ENCODE results near the gene RAPGEF4.
"Not testable (repeated sequence)": the region's sequence is repeated elsewhere in the genome, so short reads cannot be mapped to it uniquely, and the experiment has no call there.

RAPGEF4 gene

DNA sequence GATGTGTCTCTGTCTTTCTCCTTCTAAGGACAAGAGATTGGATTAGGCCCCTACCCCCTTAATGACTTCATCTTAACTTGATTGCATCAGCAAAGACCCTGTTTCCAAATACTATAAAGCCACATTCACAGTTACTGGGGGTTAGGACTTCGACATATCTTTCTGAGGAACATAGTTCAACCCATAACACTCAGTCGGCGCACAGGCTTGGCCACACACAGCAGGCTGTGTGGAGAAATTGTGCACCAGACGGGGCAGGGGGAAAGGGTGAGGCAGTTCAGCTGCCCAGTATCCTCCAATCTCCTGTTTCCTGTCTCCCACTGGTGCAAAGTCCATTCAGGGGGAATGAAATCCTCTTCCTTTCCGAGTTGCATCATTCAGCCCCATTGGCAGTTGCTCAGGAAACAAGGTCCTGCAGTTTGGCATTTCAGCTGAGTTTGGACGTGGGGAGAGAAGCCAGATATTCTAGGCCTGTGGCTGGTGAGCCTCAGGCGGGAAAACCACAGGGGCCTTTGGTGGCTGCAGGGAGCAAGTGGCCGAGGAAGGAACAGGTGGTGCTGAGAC, 9.4 kb upstream of the RAPGEF4 start:
- DNase-seq (ENCODE audit: low read depth in 2 of 2) = no peak

GRCh38 chr2:172730411-172730810, 5.2 kb upstream of the RAPGEF4 start:
- DNase-seq (ENCODE audit: low read depth in 2 of 2) = no peak

- DNase-seq (ENCODE audit: low read depth in 2 of 2) = no peak
Observed at GRCh38 chr2:172734711-172735581, 699 bp upstream of the RAPGEF4 start.

DNA sequence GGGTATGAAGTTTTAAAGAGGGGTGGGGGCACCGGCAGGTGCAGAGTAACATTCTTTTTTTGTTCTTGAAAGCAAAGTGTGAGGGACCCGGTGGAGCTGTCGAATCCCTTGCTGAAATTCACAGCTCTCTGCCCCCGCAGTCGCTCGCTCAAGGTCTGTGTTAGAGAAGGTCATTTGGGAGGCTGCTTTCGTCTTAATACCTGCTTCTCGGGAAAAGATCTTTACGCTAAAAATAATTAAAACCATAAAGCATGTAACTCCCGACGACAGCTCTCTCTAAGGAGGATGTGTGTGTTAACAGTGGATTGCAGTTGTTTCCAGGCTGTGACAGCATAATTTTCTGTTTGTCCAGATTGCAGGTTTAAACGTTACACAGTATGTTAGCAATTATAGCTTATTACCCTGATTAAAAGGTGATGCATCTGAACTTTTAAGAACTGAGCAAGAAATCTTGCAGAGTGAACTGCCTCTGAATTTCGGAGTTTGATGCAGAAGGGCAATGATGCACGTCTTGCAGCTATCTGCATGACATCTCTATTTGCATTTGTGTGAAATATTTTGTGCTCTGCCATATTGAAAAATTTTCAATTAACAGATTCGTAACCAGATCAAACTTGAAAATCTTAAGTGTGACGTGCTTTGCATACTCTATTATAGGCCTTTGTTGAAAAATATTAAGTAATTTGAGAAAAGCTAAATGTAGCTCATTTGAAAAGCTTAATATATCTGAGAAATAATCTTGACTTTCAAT, 954 bp downstream of the RAPGEF4 start:
- DNase-seq (ENCODE audit: low read depth in 2 of 2) = no peak

DNA sequence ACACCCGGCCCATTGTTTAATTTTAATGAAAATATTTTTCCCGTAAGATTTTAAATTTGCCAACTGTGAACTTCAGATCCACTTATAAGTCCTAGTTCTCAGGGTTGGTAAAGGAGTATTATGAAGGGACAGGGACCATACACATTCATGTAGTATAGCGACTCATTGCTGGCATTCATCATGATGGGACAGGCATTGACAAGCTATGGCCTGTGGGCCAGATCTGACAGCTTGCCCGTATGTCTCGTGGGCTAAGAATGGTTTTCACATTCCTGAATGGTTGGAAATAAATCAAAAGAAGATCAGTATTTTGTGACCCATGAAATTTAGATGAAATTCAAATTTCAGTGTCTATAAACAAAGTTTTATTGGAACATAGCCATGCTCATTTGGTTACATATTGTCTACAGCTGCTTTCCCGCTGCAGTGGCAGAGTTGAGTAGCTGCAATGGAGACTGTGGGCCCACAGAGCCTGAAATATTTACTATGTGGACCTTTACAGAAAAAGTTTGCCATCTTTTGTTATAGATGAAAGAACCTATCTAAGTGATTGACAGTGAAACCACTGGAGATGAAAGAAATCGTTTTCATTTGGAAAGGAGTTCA, 4.1 kb downstream of the RAPGEF4 start:
- no peak for DNase-seq (ENCODE audit: low read depth in 2 of 2)

- no peak for DNase-seq (ENCODE audit: low read depth in 2 of 2)
Observed at GRCh38 chr2:172740856-172741255, 5.2 kb downstream of the RAPGEF4 start.

- no peak for DNase-seq (ENCODE audit: low read depth in 2 of 2)
Observed at GRCh38 chr2:172742931-172743540, 7.4 kb downstream of the RAPGEF4 start.

GRCh38 chr2:172743898-172744297, 8.3 kb downstream of the RAPGEF4 start:
- no peak for DNase-seq (ENCODE audit: low read depth in 2 of 2)

GRCh38 chr2:172745636-172746035, 10.0 kb downstream of the RAPGEF4 start:
- DNase-seq (ENCODE audit: low read depth in 2 of 2) = no peak

DNA sequence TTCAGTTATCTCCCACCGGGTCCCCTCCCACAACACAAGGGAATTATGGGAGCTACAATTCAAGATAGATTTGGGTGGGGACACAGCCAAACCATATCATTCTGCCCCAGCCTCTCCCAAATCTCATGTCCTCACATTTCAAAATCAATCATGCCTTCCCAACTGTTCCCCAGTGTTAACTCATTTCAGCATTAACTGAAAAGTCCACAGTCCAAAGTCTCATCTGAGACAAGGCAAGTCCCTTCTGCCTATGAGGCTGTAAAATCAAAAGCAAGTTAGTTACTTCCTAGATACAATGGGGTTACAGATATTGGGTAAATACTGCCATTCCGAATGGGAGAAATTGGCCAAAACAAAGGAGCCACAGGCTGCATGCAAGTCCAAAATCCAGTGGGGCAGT, 12.9 kb downstream of the RAPGEF4 start:
- DNase-seq (ENCODE audit: low read depth in 2 of 2) = not testable (repeated sequence)

DNA sequence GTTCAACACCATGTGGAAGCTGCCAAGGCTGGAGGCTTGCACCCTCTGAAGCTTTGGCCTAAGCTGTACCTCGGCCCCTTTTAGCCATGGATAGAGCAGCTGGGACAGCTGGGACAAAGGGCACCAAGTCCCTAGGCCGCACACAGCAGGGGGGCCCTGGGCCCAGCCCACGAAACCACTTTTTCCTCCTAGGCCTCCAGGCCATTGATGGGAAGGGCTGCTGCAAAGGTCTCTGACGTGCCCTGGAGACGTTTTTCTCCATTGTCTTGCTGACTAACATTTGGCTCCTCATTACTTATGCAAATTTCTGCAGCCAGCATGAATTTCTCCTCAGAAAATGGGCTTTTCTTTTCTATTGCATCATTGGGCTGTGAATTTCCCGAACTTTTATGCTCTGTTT, 13.7 kb downstream of the RAPGEF4 start:
- DNase-seq (ENCODE audit: low read depth in 2 of 2) = no peak

DNA sequence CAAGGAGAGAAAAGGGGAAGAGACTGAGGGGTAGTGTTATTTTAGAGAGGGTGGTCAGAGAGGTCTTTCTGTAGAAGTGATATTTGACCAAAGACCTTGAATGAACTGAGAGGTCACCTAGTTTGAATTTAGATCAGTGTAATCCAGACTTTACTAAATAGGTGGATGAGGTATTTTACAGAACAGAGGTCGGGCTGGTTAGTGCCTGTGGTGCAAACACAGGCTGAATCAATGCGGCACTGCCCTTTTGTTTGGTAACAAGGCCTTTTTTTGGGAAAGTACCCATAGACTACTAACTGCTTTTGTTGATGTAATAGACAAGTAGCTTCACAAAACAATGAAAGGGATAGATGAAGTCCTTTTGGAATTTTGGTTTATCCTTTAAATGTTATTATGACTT, 15.9 kb downstream of the RAPGEF4 start:
- no peak for DNase-seq (ENCODE audit: low read depth in 2 of 2)

GRCh38 chr2:172753610-172754009, 18.0 kb downstream of the RAPGEF4 start:
- DNase-seq (ENCODE audit: low read depth in 2 of 2) = no peak

DNA sequence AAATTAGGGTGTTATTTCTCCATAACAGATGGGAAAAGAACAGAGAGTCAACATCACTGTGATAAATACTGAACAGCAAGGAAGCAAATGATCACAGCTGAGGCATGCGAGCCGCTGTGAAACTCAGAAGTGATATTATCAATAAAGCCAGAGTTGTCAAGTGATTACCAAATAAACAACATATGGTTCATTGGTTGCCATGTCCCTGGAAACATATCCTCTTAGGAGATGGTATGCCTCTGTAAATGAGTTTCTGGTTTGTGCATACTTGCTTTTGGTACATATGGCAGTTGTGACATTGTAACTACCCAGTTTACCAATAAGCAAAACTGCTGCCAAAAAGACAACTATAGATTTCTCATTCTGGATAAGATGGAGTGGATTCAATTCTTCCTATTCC, 23.8 kb downstream of the RAPGEF4 start:
- no peak for DNase-seq (ENCODE audit: low read depth in 2 of 2)

GRCh38 chr2:172761306-172761705, 25.7 kb downstream of the RAPGEF4 start:
- no peak for DNase-seq (ENCODE audit: low read depth in 2 of 2)

GRCh38 chr2:172762574-172762973, 26.9 kb downstream of the RAPGEF4 start:
- DNase-seq (ENCODE audit: low read depth in 2 of 2) = no peak

DNA sequence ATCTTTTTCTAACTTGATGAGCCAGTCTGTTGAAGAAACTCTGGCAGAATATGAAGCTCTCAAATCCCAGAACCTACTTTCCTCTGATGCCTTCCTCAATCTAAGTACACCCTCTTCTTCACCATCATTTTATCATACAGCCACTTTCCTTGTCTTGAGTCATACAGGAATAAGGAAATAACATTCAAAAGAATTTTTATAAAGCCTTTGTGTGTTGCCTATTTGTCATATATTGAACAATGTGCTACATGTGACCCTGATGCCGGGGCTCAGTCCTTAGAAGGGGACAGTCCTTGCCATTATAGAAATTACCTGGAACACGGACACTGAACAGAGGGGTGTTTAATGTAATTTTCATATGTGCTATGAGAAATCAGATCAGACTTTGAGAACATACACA, 27.4 kb downstream of the RAPGEF4 start:
- no peak for DNase-seq (ENCODE audit: low read depth in 2 of 2)

DNA sequence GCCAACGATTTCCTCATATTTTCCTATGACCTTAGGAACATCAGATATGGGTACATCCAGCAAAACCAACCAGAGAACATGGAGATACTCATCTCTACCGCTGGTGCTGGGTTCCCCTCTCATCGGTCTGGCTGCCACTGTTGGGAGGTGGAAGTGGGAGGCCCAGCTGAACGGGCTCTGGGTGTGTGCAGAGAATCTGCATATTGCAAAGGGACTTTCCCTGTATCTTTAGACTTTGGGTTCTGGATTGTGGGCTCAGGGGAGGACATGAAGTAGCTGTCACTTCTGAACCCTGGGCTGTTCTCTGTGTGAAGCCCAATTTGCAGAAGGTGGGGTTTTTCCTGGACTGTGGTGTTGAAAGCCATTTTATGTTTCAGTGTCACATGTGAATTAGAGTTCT, 30.0 kb downstream of the RAPGEF4 start:
- no peak for DNase-seq (ENCODE audit: low read depth in 2 of 2)

GRCh38 chr2:172768401-172768800, 32.8 kb downstream of the RAPGEF4 start:
- no peak for DNase-seq (ENCODE audit: low read depth in 2 of 2)

DNA sequence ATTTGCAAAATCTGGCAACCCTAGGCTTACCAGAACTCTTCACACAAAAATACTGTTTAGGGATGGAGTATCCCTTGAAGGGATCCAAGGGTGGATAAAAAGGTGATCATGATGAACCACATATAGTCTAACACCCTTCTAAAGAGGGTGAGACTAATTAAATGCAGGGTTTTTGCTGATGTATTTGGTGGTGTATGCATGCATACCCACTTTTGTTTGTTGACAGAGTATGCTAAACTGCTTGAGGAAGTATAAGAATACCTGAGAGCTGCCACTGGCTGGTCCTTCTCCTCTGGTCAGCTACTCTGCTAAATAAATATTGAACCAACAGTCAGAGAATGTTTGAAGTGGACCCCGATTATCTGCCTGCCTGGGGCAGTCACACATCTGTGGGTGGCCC, 34.2 kb downstream of the RAPGEF4 start:
- no peak for DNase-seq (ENCODE audit: low read depth in 2 of 2)

GRCh38 chr2:172770887-172771286, 35.2 kb downstream of the RAPGEF4 start:
- no peak for DNase-seq (ENCODE audit: low read depth in 2 of 2)

DNA sequence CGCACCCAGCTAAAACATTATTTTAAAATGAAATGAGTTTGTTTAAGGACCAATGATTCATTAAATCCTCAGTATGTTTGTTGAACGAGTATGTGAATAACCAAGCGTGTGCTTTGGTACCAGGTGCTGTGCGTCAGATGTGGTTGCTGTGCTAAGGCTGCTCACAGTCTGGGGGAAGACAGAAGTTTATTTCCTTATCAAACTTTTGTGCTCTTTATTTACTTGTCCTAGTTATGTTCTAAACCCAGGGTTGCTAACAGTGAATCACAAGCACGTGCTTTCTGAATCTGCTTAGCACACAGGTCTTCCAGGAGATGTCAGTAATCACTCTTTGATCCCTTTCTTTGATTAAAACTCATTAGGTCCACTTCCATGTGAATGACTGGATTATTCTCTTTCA, 37.0 kb downstream of the RAPGEF4 start:
- DNase-seq (ENCODE audit: low read depth in 2 of 2) = no peak

Data from fibroblast of skin of left biceps (primary cell).